ENCODE data around the gene SAMM50. TPM values are rescaled to one million over a fixed set of nuclear protein-coding genes. Genes with fewer than 3 reads are reported as not detected.

Gene SAMM50
- total RNA-seq, 4 donors from 2014 or later = 31.9 to 38.3 (median 32.1) TPM

- Histone ChIP-seq H3K4me1 (no peaks in the 10 kb centered on the region), H3K27ac (no peak overlapping the region), H3K4me3 (replicated peaks in 1 of 3) (no peak overlapping the region), H3K27me3 (no peaks in the 10 kb centered on the region), H3K9me3 (no peaks in the 10 kb centered on the region), H3K36me3 (peaks cover 58 to 62% of the 10 kb centered on the region in 2 donors)
- TF ChIP-seq CTCF (IDR thresholded peaks at IDR 0.05) (no peak), POLR2A (IDR thresholded peaks at IDR 0.05) (no peak)
- WGBS, 2 donors = 94 to 96% methylated on average over 7 of the region's 7 CpGs
- no peak for DNase-seq
- intact Hi-C loops (cut with DNase I) = no loop called here
These were observed 11.8 kb downstream of the SAMM50 start for GRCh38 chr22:43967069-43967468.

- peaks cover 66 to 74% of the 10 kb centered on the region in 2 donors for H3K36me3 ChIP-seq
- DNase-seq = no peak
These were observed 13.4 kb downstream of the SAMM50 start for GRCh38 chr22:43968614-43969013.

GRCh38 chr22:43969021-43969878 lies 14.0 kb downstream of the SAMM50 start:
- WGBS, 2 donors = 92% methylated on average over 19 of the region's 19 CpGs
- DNase-seq = no peak
- H3K4me3 ChIP-seq (replicated peaks in 1 of 3) = no peak overlapping the region

More at GRCh38 chr22:43968614-43969013, 13.4 kb downstream of the SAMM50 start:
- H3K27me3 ChIP-seq = no peaks in the 10 kb centered on the region
- WGBS, 2 donors = 94 to 97% methylated on average over 7 of the region's 7 CpGs
- H3K4me1 ChIP-seq = no peaks in the 10 kb centered on the region
- no peaks in the 10 kb centered on the region for H3K9me3 ChIP-seq
- TF ChIP-seq POLR2A (IDR thresholded peaks at IDR 0.05) = no peak
- TF ChIP-seq CTCF (IDR thresholded peaks at IDR 0.05) = no peak
- H3K27ac ChIP-seq = no peak overlapping the region
- no peak overlapping the region for H3K4me3 ChIP-seq (replicated peaks in 1 of 3)
- intact Hi-C loops (cut with DNase I) = no loop called here

GRCh38 chr22:43969989-43970755 lies 14.9 kb downstream of the SAMM50 start:
- Histone ChIP-seq H3K4me1 (no peaks in the 10 kb centered on the region), H3K9me3 (no peaks in the 10 kb centered on the region), H3K36me3 (peaks cover 66 to 73% of the 10 kb centered on the region in 2 donors), H3K27me3 (no peaks in the 10 kb centered on the region), H3K4me3 (replicated peaks in 1 of 3) (no peak overlapping the region), H3K27ac (no peak overlapping the region)
- DNase-seq = no peak
- 90 to 96% methylated on average over 8 of the region's 8 CpGs for WGBS, 2 donors
- intact Hi-C loops (cut with DNase I) = no loop called here
- no peak for TF ChIP-seq POLR2A (IDR thresholded peaks at IDR 0.05)
- no peak for TF ChIP-seq CTCF (IDR thresholded peaks at IDR 0.05)

More at GRCh38 chr22:43969021-43969878, 14.0 kb downstream of the SAMM50 start:
- no peaks in the 10 kb centered on the region for H3K27me3 ChIP-seq
- intact Hi-C loops (cut with DNase I) = no loop called here
- TF ChIP-seq POLR2A (IDR thresholded peaks at IDR 0.05) = no peak
- no peak for TF ChIP-seq CTCF (IDR thresholded peaks at IDR 0.05)
- no peaks in the 10 kb centered on the region for H3K4me1 ChIP-seq
- peaks cover 66 to 74% of the 10 kb centered on the region in 2 donors for H3K36me3 ChIP-seq
- H3K9me3 ChIP-seq = no peaks in the 10 kb centered on the region
- no peak overlapping the region for H3K27ac ChIP-seq

Measured in thyroid gland (tissue), 4 donors.